NCI-H748 (cell line): Measurements from ENCODE around the gene RASIP1.
"Not testable (repeated sequence)": the region's sequence is repeated elsewhere in the genome, so short reads cannot be mapped to it uniquely, and the experiment has no call there.

Experiments used
- DNase-seq: peaks from one replicate; lab custom pipeline; 2025; ENCODE audit not compliant: unreplicated experiment; lab: John Stamatoyannopoulos, UW

The RASIP1 gene

DNA sequence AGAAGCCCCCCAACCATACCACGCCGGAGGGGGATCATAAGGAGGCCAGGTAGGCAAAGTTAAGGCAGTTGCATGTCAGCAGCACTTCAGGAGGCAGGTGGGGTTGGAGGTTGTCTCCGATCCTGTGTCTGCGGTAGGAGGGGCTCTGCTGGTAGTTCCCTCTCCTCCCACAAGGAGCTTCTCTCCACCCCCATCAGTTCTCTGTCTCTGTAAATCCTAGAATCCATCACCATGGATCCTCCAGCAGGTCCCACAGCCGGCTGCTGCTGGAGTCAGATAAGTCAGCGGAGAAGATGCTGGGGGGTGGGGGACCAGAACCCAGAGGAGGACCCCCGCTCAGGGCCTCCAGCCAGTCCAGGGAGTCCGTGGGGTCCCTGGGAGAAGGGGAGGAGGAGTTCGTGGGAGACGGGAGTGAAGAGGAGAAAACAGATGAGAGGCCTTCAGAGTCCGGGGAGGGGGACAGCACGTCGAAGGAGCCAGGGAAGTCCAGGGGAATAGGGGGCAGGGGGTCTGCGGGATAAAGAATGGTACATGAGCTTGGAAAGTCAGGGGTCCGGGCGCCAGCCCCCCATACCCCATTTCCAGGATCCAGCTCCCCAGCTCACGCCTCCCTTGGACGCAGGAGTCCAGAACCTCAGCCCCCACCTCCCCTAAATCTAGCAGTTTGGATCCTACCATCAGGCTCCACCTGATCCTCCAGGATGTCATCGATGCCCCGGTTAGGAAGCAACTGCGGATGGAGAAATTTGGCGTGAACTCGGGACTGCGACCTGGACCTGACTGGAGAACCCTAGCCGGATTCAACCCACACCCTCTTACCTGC lies 27.2 kb downstream of the RASIP1 start:
- peak; percentile 68 for DNase-seq

GRCh38 chr19:48711106-48711662 lies 29.2 kb downstream of the RASIP1 start:
- no peak for DNase-seq

DNA sequence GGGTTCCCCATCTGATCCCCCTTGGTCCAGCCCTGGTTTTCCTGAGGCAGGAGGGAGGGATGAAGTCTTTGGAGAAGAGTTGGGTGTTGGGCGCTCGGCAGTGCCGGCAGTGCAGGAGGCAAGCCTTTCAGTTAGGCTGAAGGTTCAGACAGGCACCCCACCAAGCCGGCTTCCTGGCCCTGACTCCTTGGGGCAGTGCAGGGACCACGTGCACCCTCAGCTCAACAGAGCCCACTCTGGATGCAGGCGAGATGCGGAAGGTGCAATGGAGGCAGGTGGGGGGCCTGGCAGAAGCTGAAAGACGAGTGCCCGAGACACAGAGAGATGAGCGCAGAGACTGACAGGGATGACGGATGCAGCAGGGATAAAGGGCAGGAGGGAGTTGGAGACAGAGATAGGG lies 31.9 kb downstream of the RASIP1 start:
- no peak for DNase-seq

GRCh38 chr19:48705431-48705830 lies 35.0 kb downstream of the RASIP1 start:
- no peak for DNase-seq

GRCh38 chr19:48703316-48703715 lies 37.1 kb downstream of the RASIP1 start:
- DNase-seq: no peak

DNA sequence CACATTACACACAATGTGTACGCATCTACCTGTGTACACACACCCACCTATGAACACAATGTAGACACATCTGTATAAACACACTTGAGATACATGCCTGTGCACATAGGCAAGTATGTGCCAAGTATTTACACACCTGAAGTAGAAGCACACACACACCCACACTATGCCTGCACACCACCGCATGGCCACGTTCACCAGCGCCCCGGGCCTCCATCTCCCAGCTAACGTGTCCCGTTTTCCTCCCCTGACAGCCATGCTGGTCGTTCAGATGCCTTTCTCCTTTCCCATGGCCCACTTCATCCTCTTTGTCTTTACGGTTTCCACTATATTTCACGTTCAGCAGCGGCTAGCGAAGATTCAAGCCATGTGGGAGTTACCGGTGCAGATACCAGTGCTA lies 37.7 kb downstream of the RASIP1 start:
- no peak for DNase-seq

DNA sequence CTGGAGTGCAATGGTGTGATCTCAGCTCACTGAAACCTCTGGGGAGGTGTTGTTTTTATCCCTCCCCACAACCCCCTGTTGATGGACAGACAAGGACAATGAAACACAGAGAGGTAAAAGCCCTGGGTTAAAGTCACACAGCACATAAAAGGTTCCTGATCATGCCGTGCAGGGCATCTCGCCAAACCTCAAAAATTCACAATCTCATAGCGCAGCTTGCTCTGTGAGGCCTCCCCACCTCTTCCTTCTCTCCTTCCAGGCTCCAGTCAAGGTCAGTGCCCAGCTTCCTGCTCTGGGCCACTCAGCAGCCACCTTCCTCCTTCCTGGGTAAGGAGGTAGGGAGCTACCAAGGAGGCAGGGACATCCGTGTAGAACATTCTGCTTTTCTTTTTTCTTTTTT lies 42.4 kb downstream of the RASIP1 start:
- no peak for DNase-seq

GRCh38 chr19:48696353-48697010 lies 43.9 kb downstream of the RASIP1 start:
- no peak for DNase-seq

DNA sequence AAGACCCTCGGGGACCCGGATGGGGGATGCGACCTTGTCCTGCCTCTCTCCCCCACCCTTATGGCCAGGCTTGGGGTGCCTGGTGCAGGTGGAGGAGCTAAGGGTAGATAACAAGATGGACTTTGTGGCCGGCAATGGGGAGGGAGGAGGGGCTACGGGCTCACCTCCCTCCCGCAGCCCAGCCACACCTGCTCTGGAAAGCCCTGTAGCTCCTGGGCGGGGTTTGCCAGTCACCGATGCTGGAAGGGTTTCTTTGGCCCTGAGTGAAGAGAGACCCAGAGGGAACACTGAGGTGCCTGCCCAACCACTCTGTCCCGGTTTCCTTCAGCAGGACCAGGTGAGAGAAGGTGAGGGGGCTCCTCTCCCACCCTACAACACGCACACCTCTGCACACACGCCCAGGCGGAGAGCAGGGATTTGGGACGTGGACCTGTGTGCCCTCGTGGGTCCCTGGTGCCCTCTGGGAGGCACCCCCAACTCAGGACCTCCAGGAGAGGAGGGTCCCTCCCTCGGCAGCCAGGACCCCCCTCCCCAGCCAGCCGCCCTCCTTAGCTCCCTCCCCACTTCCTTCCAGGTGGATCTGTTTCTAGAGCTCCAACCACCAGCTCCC lies 44.6 kb downstream of the RASIP1 start, which contains the start of gene FUT2:
TSS of gene FUT2 (plus strand) at position 229 of the 610 bp plus-strand sequence. CDS start 6,986 bp downstream, outside the sequence.
- DNase-seq: peak; percentile 69

GRCh38 chr19:48693629-48694028 lies 46.8 kb downstream of the RASIP1 start:
- not testable (repeated sequence) for DNase-seq

GRCh38 chr19:48689449-48689848 lies 51.0 kb downstream of the RASIP1 start:
- no peak for DNase-seq

- no peak for DNase-seq
Observed at GRCh38 chr19:48687776-48688175, 52.6 kb downstream of the RASIP1 start.

GRCh38 chr19:48686637-48687036 lies 53.8 kb downstream of the RASIP1 start:
- not testable (repeated sequence) for DNase-seq

GRCh38 chr19:48686088-48686487 lies 54.3 kb downstream of the RASIP1 start:
- peak; percentile 64 for DNase-seq

DNA sequence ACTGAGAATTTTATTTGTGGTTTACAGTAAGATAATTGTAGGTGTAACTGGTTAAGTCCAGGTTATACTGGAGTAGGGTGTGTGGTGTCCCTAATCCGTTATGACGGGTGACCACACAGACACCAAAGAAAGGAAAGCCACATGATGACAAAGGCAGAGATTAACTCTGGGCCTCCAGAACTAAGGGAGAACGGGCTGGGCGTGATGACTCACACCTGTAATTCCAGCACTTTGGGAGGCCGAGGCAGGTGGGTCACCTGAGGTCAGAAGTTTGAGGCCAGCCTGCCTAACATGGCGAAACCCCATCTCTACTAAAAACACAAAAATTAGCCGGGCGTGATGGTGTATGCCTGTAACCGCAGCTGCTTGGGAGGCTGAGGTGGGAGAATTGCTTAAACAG lies 54.8 kb downstream of the RASIP1 start:
- no peak for DNase-seq

DNA sequence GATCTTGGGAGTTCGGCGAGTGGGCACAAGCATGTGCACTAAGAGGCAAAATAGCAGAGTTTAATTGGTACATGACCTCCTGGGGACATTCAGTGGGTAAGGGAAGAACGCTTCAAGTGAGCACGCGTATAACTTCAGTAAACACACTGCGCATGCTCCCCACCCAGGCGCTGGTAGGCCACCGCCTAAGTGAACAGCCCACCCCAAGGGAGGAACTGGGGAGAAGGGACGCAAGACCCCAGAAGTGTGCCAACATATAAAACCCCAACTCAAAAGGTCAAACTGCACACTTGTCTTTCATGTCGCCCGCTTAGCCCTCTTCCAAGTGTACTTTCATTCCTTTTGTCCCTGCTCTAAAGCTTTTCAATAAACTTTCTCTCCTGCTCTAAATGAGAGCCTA lies 57.1 kb downstream of the RASIP1 start:
- DNase-seq: peak; percentile 36

GRCh38 chr19:48681127-48681470 lies 59.3 kb downstream of the RASIP1 start:
- DNase-seq: no peak

DNA sequence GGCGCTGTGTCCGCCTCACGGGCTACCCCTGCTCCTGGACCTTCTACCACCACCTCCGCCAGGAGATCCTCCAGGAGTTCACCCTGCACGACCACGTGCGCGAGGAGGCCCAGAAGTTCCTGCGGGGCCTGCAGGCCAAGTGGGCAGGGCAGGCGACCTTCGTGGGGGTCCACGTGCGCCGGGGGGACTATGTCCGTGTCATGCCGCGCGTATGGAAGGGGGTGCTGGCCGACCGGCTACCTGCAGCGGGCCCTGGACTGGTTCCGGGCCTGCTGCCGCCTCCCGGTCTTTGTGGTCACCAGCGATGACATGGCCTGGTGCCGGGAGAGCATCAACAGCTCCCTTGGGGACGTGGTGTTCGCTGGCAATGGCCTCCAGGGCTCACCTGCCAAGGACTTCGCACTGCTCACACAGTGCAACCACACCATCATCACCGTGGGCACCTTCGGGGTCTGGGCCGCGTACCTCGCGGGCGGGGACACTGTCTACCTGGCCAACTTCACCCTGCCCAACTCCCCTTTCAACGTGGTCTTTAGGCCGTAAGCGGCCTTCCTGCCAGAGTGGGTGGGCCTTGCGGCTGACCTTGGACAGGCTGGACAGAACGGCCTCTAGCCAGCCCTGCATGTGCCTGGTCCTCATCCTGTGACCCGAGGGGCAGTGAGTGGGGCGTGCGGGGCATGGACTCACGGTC lies 59.8 kb downstream of the RASIP1 start:
- DNase-seq: no peak

- not testable (repeated sequence) for DNase-seq
Observed at GRCh38 chr19:48680006-48680405, 60.4 kb downstream of the RASIP1 start.

DNA sequence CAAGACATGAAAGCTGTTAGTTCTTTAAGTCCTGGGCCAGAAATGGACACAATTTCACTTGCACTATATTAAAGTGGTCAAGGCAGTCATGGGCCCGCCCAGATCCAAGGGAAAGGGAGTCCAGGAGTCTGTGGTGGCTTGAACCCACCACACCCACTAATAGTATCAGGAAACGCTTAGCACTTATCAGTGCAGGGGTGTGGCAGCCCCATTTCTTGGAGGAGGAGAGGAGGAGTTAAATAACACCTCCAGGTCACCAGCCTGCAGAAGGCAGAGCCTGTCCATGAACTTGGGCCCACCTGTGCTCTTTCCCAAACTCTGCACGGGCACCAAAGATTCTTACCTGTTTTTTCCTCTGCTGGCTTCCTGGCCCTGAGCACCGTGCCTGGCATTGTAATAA lies 62.2 kb downstream of the RASIP1 start:
- DNase-seq: no peak

DNA sequence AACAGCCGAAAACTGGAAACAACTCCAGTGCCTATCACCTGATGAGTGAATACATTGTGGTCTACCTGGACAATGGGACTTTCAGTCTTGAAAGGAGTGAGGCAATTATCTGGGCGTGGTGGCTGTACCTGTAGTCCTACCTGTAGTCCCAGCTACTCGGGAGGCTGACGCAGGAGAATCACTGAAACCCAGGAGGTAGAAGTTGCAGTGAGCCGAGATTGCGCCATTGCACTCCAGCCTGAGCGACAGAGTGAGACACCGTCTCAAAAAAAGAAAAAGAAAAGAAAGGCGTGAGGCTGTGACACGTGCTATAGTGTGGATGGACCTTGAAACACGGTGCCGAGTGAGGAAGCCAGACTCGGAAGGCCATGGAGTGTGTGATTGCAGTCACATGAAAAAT lies 63.5 kb downstream of the RASIP1 start:
- DNase-seq: peak; percentile 73
